GM19467 (cell line): ENCODE measurements around the gene RNASE7.
"Not testable (repeated sequence)": the region's sequence is repeated elsewhere in the genome, so short reads cannot be mapped to it uniquely, and the experiment has no call there.

Experiments used
- ATAC-seq: cut with Tn5 transposase; IDR thresholded peaks from one replicate; pipeline ENCODE4 v1.9.1; 2021; ENCODE audit warnings: mild to moderate bottlenecking, moderate library complexity; ENCODE audit not compliant: unreplicated experiment

Gene RNASE7

GRCh38 chr14:21041676-21042433 lies at the start of gene RNASE7:
RNASE7 (plus strand) TSS chr14:21042362; CDS start chr14:21042993, 631 bp downstream.
- ATAC-seq = no peak

GRCh38 chr14:20996521-20996920 lies 45.6 kb upstream of the RNASE7 start:
- ATAC-seq = no peak

- no peak for ATAC-seq
These were observed 45.0 kb upstream of the RNASE7 start for GRCh38 chr14:20997115-20997514.

- ATAC-seq = no peak
These were observed 44.6 kb upstream of the RNASE7 start for GRCh38 chr14:20997564-20997963.

- no peak for ATAC-seq
These were observed 44.0 kb upstream of the RNASE7 start for GRCh38 chr14:20998139-20998538.

GRCh38 chr14:20998674-20999366 lies 43.3 kb upstream of the RNASE7 start, which contains the start of gene SLC39A2:
SLC39A2 (plus strand) TSS chr14:20999293; CDS start chr14:20999447, 154 bp downstream.
- ATAC-seq = no peak

- ATAC-seq = no peak
These were observed 42.6 kb upstream of the RNASE7 start for GRCh38 chr14:20999591-20999990.

GRCh38 chr14:21001218-21001617 lies 40.9 kb upstream of the RNASE7 start:
- ATAC-seq = no peak

GRCh38 chr14:21003788-21004346 lies 38.3 kb upstream of the RNASE7 start:
- no peak for ATAC-seq

- ATAC-seq = not testable (repeated sequence)
These were observed 32.4 kb upstream of the RNASE7 start for GRCh38 chr14:21009721-21010120.

- no peak for ATAC-seq
These were observed 31.0 kb upstream of the RNASE7 start for GRCh38 chr14:21011136-21011535.

GRCh38 chr14:21014761-21015190 lies 27.4 kb upstream of the RNASE7 start:
- ATAC-seq = no peak

- ATAC-seq = no peak
These were observed 26.9 kb upstream of the RNASE7 start for GRCh38 chr14:21015312-21015711.

GRCh38 chr14:21016413-21017190 lies 25.6 kb upstream of the RNASE7 start:
- no peak for ATAC-seq

- no peak for ATAC-seq
These were observed 24.5 kb upstream of the RNASE7 start for GRCh38 chr14:21017528-21018245.

GRCh38 chr14:21018286-21018685 lies 23.9 kb upstream of the RNASE7 start:
- no peak for ATAC-seq

- no peak for ATAC-seq
These were observed 23.4 kb upstream of the RNASE7 start for GRCh38 chr14:21018781-21019180.

GRCh38 chr14:21019366-21019765 lies 22.8 kb upstream of the RNASE7 start:
- no peak for ATAC-seq

GRCh38 chr14:21020977-21021545 lies 21.1 kb upstream of the RNASE7 start:
- ATAC-seq = no peak

GRCh38 chr14:21022686-21023085 lies 19.5 kb upstream of the RNASE7 start:
- ATAC-seq = no peak
